HAP-1 (cell line): ENCODE data around the gene DCC.

Experiments used
- DNase-seq, 2 experiments: peaks; one replicate each; pipeline ENCODE4 v3.0.0-alpha.2; 2016 to 2020; ENCODE audit warnings: low spot score in 2 of 2
- H3K27me3 ChIP-seq: fragments of 250-450 bp; sonication (Bioruptor Pico); 2 replicates; pipeline ENCODE4 v1.5.1; 2020; ENCODE audit warnings: low read depth, mild to moderate bottlenecking, moderate library complexity
- H3K36me3 ChIP-seq: fragments of 250-450 bp; sonication (Bioruptor Pico); replicated peaks from 2 replicates; pipeline ENCODE4 v1.5.1; 2020; ENCODE audit warnings: mild to moderate bottlenecking
- H3K4me1 ChIP-seq: fragments of 250-450 bp; sonication (Bioruptor Pico); 2 replicates; pipeline ENCODE4 v1.5.1; 2020; ENCODE audit warnings: mild to moderate bottlenecking
- H3K4me3 ChIP-seq: fragments of 250-450 bp; sonication (Bioruptor Pico); 2 replicates; pipeline ENCODE4 v1.5.1; 2020; ENCODE audit warnings: mild to moderate bottlenecking, moderate library complexity
- H3K9me3 ChIP-seq: fragments of 250-450 bp; sonication (Bioruptor Pico); 2 replicates; pipeline ENCODE4 v1.5.1; 2020; ENCODE audit warnings: mild to moderate bottlenecking, moderate library complexity
- in situ Hi-C: fragments of 300-500 bp; cut with MboI; formaldehyde crosslinking; loops from 3 replicates; pipeline ENCODE4 v1.14.3; 2020; ENCODE audit warnings: low sequenced_read_pairs, inconsistent platforms, mixed read lengths

Gene DCC

DNA sequence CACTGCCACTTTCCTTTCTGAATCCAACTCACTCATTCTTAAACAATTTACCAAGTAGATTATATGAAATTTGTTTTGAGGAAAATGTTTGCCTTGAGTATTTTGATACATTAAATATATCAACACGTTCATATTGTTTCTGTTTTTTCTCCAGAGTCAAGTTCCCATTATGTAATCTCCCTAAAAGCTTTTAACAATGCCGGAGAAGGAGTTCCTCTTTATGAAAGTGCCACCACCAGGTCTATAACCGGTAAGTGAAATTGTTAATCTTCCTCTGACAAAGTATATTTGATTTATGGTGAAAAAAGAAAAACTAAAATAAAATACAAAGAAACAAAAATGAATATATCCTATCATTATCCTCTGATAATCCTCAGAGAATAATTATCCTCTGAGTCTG lies 1045.9 kb downstream of the DCC start:
- in situ Hi-C loops: no loop called here

DNA sequence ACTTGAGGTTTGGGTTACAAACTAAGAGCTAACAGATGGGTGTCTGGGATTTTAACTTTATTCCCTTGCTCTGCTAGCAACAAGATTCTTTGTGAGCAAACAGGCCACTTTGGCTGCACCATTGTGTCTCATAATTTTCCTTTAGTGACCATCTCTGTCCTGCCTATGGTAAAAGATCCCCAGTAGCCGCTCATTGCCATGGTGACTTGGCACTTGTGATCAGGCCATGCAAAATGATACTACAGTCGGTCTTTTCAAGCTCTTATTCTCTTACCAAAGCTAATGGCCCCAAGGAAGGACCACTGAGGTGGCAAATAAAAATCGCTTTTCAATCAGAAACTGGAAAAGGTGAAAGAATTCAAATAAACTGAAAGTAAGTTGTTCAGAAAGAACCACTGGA lies 1047.6 kb downstream of the DCC start:
- in situ Hi-C loops: no loop called here

More for the DNA sequence above, 1045.9 kb downstream of the DCC start:
- Histone ChIP-seq H3K4me3 (no peak overlapping the region), H3K36me3 (no peaks in the 10 kb centered on the region), H3K27me3 (no peaks in the 10 kb centered on the region), H3K4me1 (no peaks in the 10 kb centered on the region), H3K9me3 (no peaks in the 10 kb centered on the region)
- DNase-seq: no peak

DNA sequence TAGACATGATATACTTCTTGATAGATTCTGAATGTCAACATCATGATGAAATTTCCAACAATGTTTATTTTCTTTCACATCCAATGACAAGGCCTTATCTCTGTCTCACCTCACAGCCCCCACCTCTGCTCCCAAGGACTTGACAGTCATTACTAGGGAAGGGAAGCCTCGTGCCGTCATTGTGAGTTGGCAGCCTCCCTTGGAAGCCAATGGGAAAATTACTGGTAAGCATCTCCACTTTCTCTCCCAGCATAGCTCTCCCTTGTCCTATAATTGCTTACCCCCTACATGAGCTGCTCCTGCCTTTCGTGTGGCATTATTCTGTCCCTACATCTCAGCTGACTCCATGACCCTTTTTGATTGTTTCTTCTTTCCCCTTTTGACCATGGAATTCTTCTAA lies 1062.7 kb downstream of the DCC start:
- Histone ChIP-seq H3K36me3 (no peaks in the 10 kb centered on the region), H3K27me3 (no peaks in the 10 kb centered on the region), H3K4me1 (no peaks in the 10 kb centered on the region), H3K4me3 (no peak overlapping the region), H3K9me3 (no peaks in the 10 kb centered on the region)
- in situ Hi-C loops: no loop called here
- DNase-seq: no peak

More for the DNA sequence above, 1047.6 kb downstream of the DCC start:
- Histone ChIP-seq H3K36me3 (no peaks in the 10 kb centered on the region), H3K27me3 (no peaks in the 10 kb centered on the region), H3K9me3 (no peaks in the 10 kb centered on the region), H3K4me1 (no peaks in the 10 kb centered on the region), H3K4me3 (no peak overlapping the region)
- no peak for DNase-seq

DNA sequence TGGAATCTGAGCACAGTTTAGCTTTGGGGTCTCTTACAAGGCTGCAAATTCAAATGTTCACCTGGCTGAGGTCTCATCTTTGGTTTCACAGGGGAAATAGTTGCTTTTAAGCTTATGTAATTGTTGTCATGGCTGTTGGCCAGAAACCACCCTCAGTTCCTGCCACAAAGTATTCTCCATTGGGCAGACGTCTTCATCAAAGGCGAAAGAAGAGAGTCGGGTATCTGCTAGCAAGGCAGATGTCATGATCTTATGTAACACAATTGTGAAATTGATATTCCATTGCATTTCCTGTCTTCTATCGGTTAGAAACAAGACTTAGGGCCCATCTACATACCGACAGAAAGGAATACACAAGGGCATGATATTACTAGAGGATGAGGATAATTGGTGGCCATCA lies 1068.3 kb downstream of the DCC start:
- no peaks in the 10 kb centered on the region for H3K9me3 ChIP-seq
- DNase-seq: no peak
- H3K4me1 ChIP-seq: no peaks in the 10 kb centered on the region
- H3K36me3 ChIP-seq: no peaks in the 10 kb centered on the region
- H3K4me3 ChIP-seq: no peak overlapping the region
- in situ Hi-C loops: no loop called here
- no peaks in the 10 kb centered on the region for H3K27me3 ChIP-seq

DNA sequence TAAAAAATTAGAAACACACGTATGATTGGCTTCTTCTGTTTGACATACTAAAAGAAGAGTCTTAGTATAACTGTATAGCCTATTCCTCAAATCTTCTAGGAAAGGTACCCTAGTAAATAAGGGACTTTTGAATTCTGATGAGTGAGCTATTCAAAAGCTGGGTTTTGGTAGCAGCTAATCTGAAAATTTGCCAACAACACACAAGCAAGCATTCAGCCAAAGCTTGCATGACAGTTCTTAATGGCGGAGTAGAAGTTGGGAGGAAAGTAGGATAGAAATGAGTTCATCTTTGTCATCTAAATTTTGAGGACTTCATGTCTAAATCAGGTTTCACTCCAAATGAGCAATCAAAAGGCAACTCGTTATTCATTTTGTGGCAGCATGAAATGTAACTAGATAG lies 1071.5 kb downstream of the DCC start:
- H3K4me3 ChIP-seq: no peak overlapping the region
- in situ Hi-C loops: no loop called here
- no peaks in the 10 kb centered on the region for H3K4me1 ChIP-seq
- no peaks in the 10 kb centered on the region for H3K36me3 ChIP-seq
- no peaks in the 10 kb centered on the region for H3K9me3 ChIP-seq
- H3K27me3 ChIP-seq: no peaks in the 10 kb centered on the region
- no peak for DNase-seq

DNA sequence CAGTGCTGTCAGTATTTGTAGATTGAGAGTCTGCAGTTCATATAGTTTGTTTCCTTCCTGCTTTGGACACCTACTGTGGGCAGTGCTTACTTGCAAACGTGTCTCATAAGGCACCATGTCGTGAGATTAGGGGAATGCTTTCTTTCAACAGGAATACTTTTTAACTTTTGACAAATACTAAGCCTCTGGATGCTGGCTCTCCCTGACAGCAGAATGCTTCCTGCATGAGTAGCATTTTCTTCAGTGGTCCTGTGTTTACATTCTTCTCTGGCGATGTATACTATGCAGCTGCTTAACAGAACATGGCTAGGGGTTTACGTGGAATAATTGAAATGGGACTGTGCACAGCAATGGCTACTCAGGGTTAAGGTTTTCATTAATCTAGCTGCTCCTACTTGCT lies 1077.0 kb downstream of the DCC start:
- no peak for DNase-seq
- Histone ChIP-seq H3K9me3 (no peaks in the 10 kb centered on the region), H3K4me3 (no peak overlapping the region), H3K27me3 (no peaks in the 10 kb centered on the region), H3K36me3 (no peaks in the 10 kb centered on the region), H3K4me1 (no peaks in the 10 kb centered on the region)
- in situ Hi-C loops: no loop called here

DNA sequence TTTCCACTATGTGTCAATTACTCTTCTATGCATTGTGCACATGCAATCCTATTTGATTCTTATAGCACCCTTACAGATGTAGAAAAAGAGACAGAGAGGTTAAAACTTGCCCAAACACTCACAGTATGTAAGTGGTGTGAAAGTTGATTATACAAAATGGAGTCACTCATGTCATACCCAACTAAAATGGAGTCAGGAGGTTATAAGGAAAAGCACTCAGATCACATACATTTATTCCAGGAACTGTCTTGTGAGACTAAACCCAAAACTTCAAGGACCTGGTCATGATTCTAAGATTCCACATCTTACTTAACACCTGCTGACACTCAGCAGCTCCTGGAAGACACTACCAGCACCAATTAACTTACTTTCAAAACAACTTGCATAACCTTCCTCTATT lies 1081.9 kb downstream of the DCC start:
- Histone ChIP-seq H3K4me1 (no peaks in the 10 kb centered on the region), H3K36me3 (no peaks in the 10 kb centered on the region), H3K4me3 (no peak overlapping the region), H3K27me3 (no peaks in the 10 kb centered on the region), H3K9me3 (no peaks in the 10 kb centered on the region)
- DNase-seq: no peak
- in situ Hi-C loops: no loop called here

DNA sequence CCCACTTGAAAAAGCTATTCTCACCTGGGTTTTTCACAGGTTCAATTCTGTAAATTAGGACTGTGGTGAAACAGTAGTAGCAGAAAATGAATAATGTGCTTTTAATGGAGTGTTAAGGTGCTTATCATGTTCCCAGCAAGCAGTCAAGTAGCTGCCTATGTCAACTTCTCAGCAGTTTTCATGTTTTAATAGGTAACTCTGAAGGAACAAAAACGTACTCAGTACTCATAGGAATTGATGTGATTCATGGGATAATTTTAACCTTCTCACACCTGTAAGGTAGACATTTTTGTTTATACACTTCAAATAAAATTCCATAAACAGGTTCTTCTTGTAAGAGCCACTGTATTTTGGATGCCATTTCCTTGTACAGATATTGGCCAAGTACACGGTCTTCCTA lies 1082.9 kb downstream of the DCC start:
- Histone ChIP-seq H3K27me3 (no peaks in the 10 kb centered on the region), H3K9me3 (no peaks in the 10 kb centered on the region), H3K4me3 (no peak overlapping the region), H3K4me1 (no peaks in the 10 kb centered on the region), H3K36me3 (no peaks in the 10 kb centered on the region)
- in situ Hi-C loops: no loop called here
- no peak for DNase-seq

DNA sequence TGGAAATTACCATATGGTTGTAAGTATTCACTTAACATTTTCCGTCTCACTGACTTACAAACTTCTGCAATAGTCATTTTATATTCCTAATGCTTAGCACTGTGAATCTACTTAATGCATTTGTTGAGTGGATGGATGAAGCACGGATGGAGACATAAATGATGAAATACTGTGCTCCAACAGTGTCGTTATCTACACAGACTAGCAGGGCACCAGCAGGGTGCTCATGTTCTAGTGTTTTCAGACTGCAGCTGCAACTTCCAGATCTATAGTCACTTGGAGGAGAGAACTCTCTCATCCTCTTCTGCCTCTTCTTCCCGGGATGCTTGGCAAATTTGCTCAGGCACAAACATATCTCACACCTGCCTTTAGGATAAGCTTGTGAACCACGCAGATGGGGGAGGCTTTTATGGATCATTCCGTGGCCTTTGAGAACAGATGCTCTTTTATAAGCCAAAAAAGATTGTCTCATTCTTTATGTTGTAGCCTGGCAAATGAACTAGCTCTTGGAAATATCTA lies 1086.7 kb downstream of the DCC start:
- DNase-seq: no peak
- Histone ChIP-seq H3K4me3 (no peak overlapping the region), H3K27me3 (no peaks in the 10 kb centered on the region), H3K36me3 (no peaks in the 10 kb centered on the region), H3K9me3 (no peaks in the 10 kb centered on the region), H3K4me1 (no peaks in the 10 kb centered on the region)
- in situ Hi-C loops: no loop called here

DNA sequence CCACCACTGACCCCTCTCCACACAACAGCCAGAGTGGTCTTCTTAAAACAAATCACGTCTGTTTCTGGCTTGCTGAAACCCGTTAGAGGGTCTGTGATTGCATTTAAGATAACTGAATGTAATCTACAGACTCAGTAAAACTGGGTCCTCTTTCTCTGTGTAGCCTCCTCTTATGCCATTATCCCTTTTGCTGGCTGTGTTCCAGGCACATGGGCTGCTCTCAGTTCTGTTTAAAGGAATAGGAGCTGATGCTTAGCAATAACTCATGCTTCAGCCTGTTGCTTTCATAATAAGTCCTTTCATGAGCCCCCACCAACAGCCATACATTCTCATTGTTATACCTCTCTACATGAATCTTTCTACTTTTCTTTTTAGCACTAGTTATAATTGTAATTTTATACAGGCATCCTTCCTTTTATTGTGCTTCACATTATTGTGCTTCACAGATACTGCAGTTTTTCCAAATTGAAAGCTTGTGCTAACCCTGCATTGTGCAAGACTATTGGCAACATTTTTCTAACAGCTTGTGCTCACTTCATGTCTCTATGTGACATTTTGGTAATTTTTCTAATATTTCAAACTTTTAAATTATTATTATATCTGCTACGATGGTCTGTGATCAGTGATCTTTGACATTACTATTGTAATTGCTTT lies 1101.9 kb downstream of the DCC start:
- Histone ChIP-seq H3K9me3 (no peaks in the 10 kb centered on the region), H3K36me3 (no peaks in the 10 kb centered on the region), H3K4me3 (no peak overlapping the region), H3K4me1 (no peaks in the 10 kb centered on the region), H3K27me3 (no peaks in the 10 kb centered on the region)
- DNase-seq: no peak
- in situ Hi-C loops: no loop called here

DNA sequence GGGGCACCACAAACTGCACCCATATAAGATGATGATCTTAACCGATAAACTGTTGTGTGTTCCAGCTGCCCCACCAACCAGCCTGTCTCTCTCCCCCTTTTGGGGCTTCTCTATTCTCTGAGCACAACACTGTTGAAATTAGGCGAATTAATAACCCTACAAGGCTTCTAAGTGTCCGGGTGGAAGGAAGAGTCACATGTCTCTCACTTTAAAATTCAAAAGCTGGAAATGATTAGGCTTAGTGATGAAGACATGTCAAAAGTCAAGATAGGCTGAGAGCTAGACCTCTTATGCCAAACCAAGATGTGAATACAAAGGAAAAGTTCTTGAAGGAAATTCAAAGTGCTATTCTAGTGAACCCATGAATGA lies 1102.4 kb downstream of the DCC start:
- DNase-seq: no peak
- Histone ChIP-seq H3K4me1 (no peaks in the 10 kb centered on the region), H3K4me3 (no peak overlapping the region), H3K9me3 (no peaks in the 10 kb centered on the region), H3K27me3 (no peaks in the 10 kb centered on the region), H3K36me3 (no peaks in the 10 kb centered on the region)
- in situ Hi-C loops: no loop called here

DNA sequence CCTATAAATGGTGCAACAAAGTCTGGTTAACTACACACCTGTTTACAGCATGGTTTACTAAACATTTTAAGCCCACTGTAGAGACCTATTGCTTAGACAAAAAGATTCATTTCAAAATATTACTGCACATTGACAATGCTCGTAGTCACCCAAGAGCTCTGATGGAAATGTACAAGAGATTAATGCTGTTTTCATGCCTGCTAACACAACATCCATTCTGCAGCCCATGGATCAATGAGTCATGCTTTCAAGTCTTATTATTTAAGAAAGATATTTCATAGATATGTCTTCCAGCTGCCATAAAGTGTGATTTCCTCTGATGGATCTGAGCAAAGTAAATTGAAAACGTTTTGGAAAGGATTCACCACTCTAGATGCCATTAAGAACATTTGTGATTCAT lies 1103.3 kb downstream of the DCC start:
- in situ Hi-C loops: no loop called here
- no peaks in the 10 kb centered on the region for H3K27me3 ChIP-seq
- no peaks in the 10 kb centered on the region for H3K4me1 ChIP-seq
- H3K9me3 ChIP-seq: no peaks in the 10 kb centered on the region
- H3K36me3 ChIP-seq: no peaks in the 10 kb centered on the region
- no peak for DNase-seq
- no peak overlapping the region for H3K4me3 ChIP-seq

DNA sequence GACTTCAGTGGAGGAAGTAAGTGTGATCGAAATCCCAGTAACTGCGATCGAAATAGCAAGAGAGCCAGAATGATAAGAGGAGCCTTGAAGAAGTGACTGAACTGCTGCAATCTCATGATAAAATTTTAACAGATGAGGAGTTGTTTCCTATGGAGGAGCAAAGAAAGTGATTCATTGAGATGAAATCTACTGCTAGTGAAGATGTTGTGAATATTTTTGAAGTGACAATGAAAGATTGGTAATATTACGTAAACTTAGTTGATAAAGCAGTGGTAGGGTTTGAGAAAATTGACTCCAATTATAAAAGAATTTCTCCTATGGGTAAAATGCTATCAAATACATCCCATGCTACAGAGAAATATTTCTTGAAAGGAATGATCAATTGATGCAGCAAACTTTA lies 1103.8 kb downstream of the DCC start:
- in situ Hi-C loops: no loop called here
- Histone ChIP-seq H3K9me3 (no peaks in the 10 kb centered on the region), H3K27me3 (no peaks in the 10 kb centered on the region), H3K4me1 (no peaks in the 10 kb centered on the region), H3K4me3 (no peak overlapping the region), H3K36me3 (no peaks in the 10 kb centered on the region)
- no peak for DNase-seq

DNA sequence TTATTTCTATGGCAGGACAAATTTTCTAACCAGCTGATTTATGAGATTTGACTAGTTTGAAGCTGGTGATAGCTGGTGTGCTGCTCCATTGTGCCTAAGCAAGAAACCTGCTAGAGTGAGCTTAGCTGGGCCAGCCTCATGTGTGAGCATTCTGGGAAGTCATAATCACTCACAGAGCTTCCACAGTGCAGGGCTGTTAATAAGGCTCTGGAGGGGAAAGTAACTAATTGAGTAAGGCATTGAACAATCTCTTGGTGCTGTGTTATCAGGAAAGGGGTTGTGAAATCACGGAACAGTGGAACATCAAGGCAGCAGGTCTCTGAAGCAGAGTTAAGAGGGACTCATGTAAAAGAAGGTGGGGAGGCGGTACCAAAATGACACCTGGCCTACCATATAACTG lies 1111.9 kb downstream of the DCC start:
- DNase-seq: no peak
- no peaks in the 10 kb centered on the region for H3K36me3 ChIP-seq
- H3K4me3 ChIP-seq: no peak overlapping the region
- in situ Hi-C loops: no loop called here
- no peaks in the 10 kb centered on the region for H3K9me3 ChIP-seq
- no peaks in the 10 kb centered on the region for H3K4me1 ChIP-seq
- no peaks in the 10 kb centered on the region for H3K27me3 ChIP-seq

DNA sequence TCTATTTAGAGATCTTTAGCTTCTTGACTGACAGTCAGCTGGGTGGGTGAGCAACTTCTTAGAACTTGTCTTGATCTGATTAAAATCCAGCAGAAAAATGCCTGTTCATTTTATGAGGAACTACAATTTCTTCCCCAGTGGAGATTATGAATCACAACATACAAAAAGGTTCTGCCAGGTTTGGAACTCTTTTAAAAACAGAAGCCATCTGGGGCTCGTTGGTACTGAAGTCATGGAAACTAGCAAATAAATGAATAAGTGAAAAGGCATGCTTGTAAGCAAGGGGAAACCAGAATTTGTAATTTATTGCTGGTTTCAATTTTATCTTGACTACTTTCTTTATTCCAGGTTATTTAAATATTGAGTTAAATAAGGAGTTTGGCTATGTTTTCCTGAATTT lies 1117.1 kb downstream of the DCC start:
- H3K9me3 ChIP-seq: no peaks in the 10 kb centered on the region
- no peaks in the 10 kb centered on the region for H3K27me3 ChIP-seq
- H3K36me3 ChIP-seq: no peaks in the 10 kb centered on the region
- no peak overlapping the region for H3K4me3 ChIP-seq
- H3K4me1 ChIP-seq: no peaks in the 10 kb centered on the region
- in situ Hi-C loops: no loop called here
- no peak for DNase-seq
